Breast epithelium (tissue), 3 donors: ENCODE data around the gene ACAT1.
"Not testable (repeated sequence)": the region's sequence is repeated elsewhere in the genome, so short reads cannot be mapped to it uniquely, and the experiment has no call there.

Experiments
- CTCF ChIP-seq, 3 donors: fragments of 450-650 bp; IDR thresholded peaks; one replicate each; pipeline ENCODE4 v1.5.1; 2016 to 2017; ENCODE audit warnings: antibody characterized with exemption in 3 of 3, mild to moderate bottlenecking in 3 of 3, moderate library complexity in 3 of 3
- POLR2A ChIP-seq: fragments of 450-650 bp; IDR thresholded peaks from one replicate; pipeline ENCODE4 v1.6.1; 2016; ENCODE audit warnings: antibody characterized with exemption, mild to moderate bottlenecking, moderate library complexity
- POLR2AphosphoS5 ChIP-seq, 3 donors: sonication (generic); formaldehyde crosslinking; IDR thresholded peaks; one replicate each; pipeline ENCODE4 v1.6.1; 2017; ENCODE audit warnings: antibody characterized with exemption in 3 of 3

- TF ChIP-seq CTCF (IDR thresholded peaks at IDR 0.05); POLR2A; POLR2AphosphoS5 (IDR thresholded peaks at IDR 0.05): not testable (repeated sequence)
Observed at GRCh38 chr11:108162878-108163277, 41.5 kb downstream of the ACAT1 start.
